DND-41 (cell line): ENCODE measurements around the gene ME3.

Experiments
- ATAC-seq: fragments of 200-7000 bp; cut with Tn5 transposase; 3 replicates; pipeline ENCODE4 v1.9.1; 2021; ENCODE audit warnings: low read depth; ENCODE audit not compliant: insufficient read depth
- DNase-seq: peaks from one replicate; pipeline ENCODE4 v3.0.0-alpha.2; 2020
- H2AFZ ChIP-seq: 2 replicates; pipeline ENCODE4 v1.6.0; 2012; ENCODE audit warnings: low read depth, low read length
- H3K27ac ChIP-seq: 2 replicates; pipeline ENCODE4 v1.5.1; 2012; ENCODE audit warnings: low read length, inconsistent platforms
- H3K27me3 ChIP-seq: fragments of 200-600 bp; sonication (generic); 2 replicates; pipeline ENCODE4 v1.6.0; 2012; ENCODE audit warnings: low read length, mild to moderate bottlenecking, inconsistent platforms; ENCODE audit not compliant: insufficient read depth, poor library complexity
- H3K36me3 ChIP-seq: 2 replicates; pipeline ENCODE4 v1.5.1; 2012; ENCODE audit warnings: low read length, inconsistent platforms; ENCODE audit not compliant: insufficient read depth
- H3K4me1 ChIP-seq: 2 replicates; pipeline ENCODE4 v1.5.1; 2012; ENCODE audit warnings: mild to moderate bottlenecking, low read length; ENCODE audit not compliant: insufficient read depth
- H3K4me2 ChIP-seq: 2 replicates; pipeline ENCODE4 v1.6.0; 2012; ENCODE audit warnings: mild to moderate bottlenecking, moderate library complexity, low read length, inconsistent platforms; ENCODE audit not compliant: insufficient read depth
- H3K4me3 ChIP-seq, 2 experiments: fragments of 200-600 bp in 1 of 2; shearing (Covaris generic) in 1 of 2; 2 replicates each; pipeline ENCODE4 v1.5.1; 2012 to 2016; ENCODE audit warnings: inconsistent platforms in 2 of 2, low read length in 2 of 2, mild to moderate bottlenecking in 2 of 2, low read depth in 1 of 2, moderate library complexity in 1 of 2
- H3K79me2 ChIP-seq: 2 replicates; pipeline ENCODE4 v1.6.0; 2012; ENCODE audit warnings: low read length, inconsistent platforms; ENCODE audit not compliant: insufficient read depth
- H3K9ac ChIP-seq: 2 replicates; pipeline ENCODE4 v1.6.0; 2012; ENCODE audit warnings: low read depth, mild to moderate bottlenecking, inconsistent platforms, low read length, moderate library complexity
- H3K9me3 ChIP-seq: 2 replicates; pipeline ENCODE4 v1.5.1; 2012; ENCODE audit warnings: low read length, moderate library complexity, mild to moderate bottlenecking, inconsistent platforms; ENCODE audit not compliant: insufficient read depth, severe bottlenecking
- H4K20me1 ChIP-seq: 2 replicates; pipeline ENCODE4 v1.6.0; 2012; ENCODE audit warnings: low read length; ENCODE audit not compliant: insufficient read depth
- CTCF ChIP-seq: IDR thresholded peaks from 2 replicates; pipeline ENCODE4 v1.5.1; 2012; ENCODE audit warnings: borderline replicate concordance, low read length, moderate library complexity, mild to moderate bottlenecking; ENCODE audit not compliant: poor library complexity, severe bottlenecking; ENCODE audit errors: extremely low read depth
- EZH2 ChIP-seq: IDR thresholded peaks from 3 replicates; pipeline ENCODE4 v1.6.1; 2012; ENCODE audit warnings: borderline replicate concordance, low read depth, mild to moderate bottlenecking, moderate library complexity, low read length, inconsistent platforms; ENCODE audit not compliant: severe bottlenecking

The ME3 gene

GRCh38 chr11:86559311-86559945, 113.0 kb downstream of the ME3 start:
- Histone ChIP-seq H3K4me3 (no peak overlapping the region), H3K27ac (no peak overlapping the region)

GRCh38 chr11:86558841-86559240, 113.6 kb downstream of the ME3 start:
- TF ChIP-seq EZH2 (no peak), CTCF (no peak)
- Histone ChIP-seq H3K4me1 (no peaks in the 10 kb centered on the region), H3K36me3 (no peaks in the 10 kb centered on the region), H3K27ac (no peak overlapping the region), H3K4me3 (no peak overlapping the region), H3K9me3 (no peaks in the 10 kb centered on the region), H2AFZ (no peak overlapping the region), H3K27me3 (no peaks in the 10 kb centered on the region), H3K79me2 (no peaks in the 10 kb centered on the region), H3K4me2 (no peak overlapping the region), H3K9ac (no peak overlapping the region), H4K20me1 (no peaks in the 10 kb centered on the region)
- DNase-seq, result no peak
- ATAC-seq, result no peak

More at GRCh38 chr11:86559311-86559945, 113.0 kb downstream of the ME3 start:
- H3K4me1 ChIP-seq, result no peaks in the 10 kb centered on the region
- DNase-seq (no peak), ATAC-seq (no peak)
- no peaks in the 10 kb centered on the region for H4K20me1 ChIP-seq
- no peak overlapping the region for H3K9ac ChIP-seq
- no peaks in the 10 kb centered on the region for H3K36me3 ChIP-seq
- H2AFZ ChIP-seq, result no peak overlapping the region
- no peak for TF ChIP-seq EZH2
- no peaks in the 10 kb centered on the region for H3K27me3 ChIP-seq
- H3K4me2 ChIP-seq, result no peak overlapping the region
- no peaks in the 10 kb centered on the region for H3K9me3 ChIP-seq
- H3K79me2 ChIP-seq, result no peaks in the 10 kb centered on the region

GRCh38 chr11:86558207-86558606, 114.2 kb downstream of the ME3 start:
- Histone ChIP-seq H3K9ac (no peak overlapping the region), H2AFZ (no peak overlapping the region), H3K9me3 (no peaks in the 10 kb centered on the region), H3K4me3 (no peak overlapping the region), H3K27me3 (no peaks in the 10 kb centered on the region), H3K27ac (no peak overlapping the region), H3K36me3 (no peaks in the 10 kb centered on the region), H3K79me2 (no peaks in the 10 kb centered on the region), H3K4me1 (no peaks in the 10 kb centered on the region), H4K20me1 (no peaks in the 10 kb centered on the region), H3K4me2 (no peak overlapping the region)
- no peak for ATAC-seq
- no peak for DNase-seq
- no peak for TF ChIP-seq EZH2
- TF ChIP-seq CTCF, result no peak

GRCh38 chr11:86555866-86556265, 116.5 kb downstream of the ME3 start:
- DNase-seq (no peak), ATAC-seq (no peak)
- H3K9me3 ChIP-seq, result no peaks in the 10 kb centered on the region
- H4K20me1 ChIP-seq, result no peaks in the 10 kb centered on the region
- H3K4me2 ChIP-seq, result no peak overlapping the region
- no peaks in the 10 kb centered on the region for H3K36me3 ChIP-seq
- H2AFZ ChIP-seq, result no peak overlapping the region
- H3K4me3 ChIP-seq, result no peak overlapping the region
- H3K27ac ChIP-seq, result no peak overlapping the region
- H3K27me3 ChIP-seq, result no peaks in the 10 kb centered on the region
- TF ChIP-seq EZH2 (no peak), CTCF (no peak)
- H3K79me2 ChIP-seq, result no peaks in the 10 kb centered on the region
- H3K4me1 ChIP-seq, result no peaks in the 10 kb centered on the region
- no peak overlapping the region for H3K9ac ChIP-seq
